ENCODE data around the gene MAP2K5.

GRCh38 chr15:67803996-67804843, 261.7 kb downstream of the MAP2K5 start:
- no peak for TF ChIP-seq MAX (IDR thresholded peaks at IDR 0.05; ENCODE audit: low read depth, low read length)
- TF ChIP-seq CTCF (IDR thresholded peaks at IDR 0.05; ENCODE audit: low read depth, low read length), result no peak
- TF ChIP-seq POLR2A (IDR thresholded peaks at IDR 0.05; ENCODE audit: extremely low read depth, insufficient read length), result no peak
- TF ChIP-seq MYC (IDR thresholded peaks at IDR 0.05; ENCODE audit: low read depth, low read length), result no peak
